PC-3 (cell line): ENCODE measurements around the gene TRIM43B. TPM values are rescaled to one million over a fixed set of nuclear protein-coding genes. Genes with fewer than 3 reads are reported as not detected.
"Not testable (repeated sequence)": the region's sequence is repeated elsewhere in the genome, so short reads cannot be mapped to it uniquely, and the experiment has no call there.

Experiments used
- ATAC-seq: fragments of 200-7000 bp; cut with Tn5 transposase; 2 replicates; pipeline ENCODE4 v1.9.1; 2020; ENCODE audit warnings: mild to moderate bottlenecking, moderate library complexity
- BruUV-seq: library from RNA; stranded (reverse); fragments of 400-500 nt; replicated peaks from 2 replicates; lab custom pipeline; 2021; lab: Mats Ljungman, UMichigan
- CTCF ChIA-PET: fragments of 300-600 bp; sonication (Branson Sonifier 250); formaldehyde crosslinking; loops from one replicate; lab custom pipeline; 2022; ENCODE audit warnings: antibody characterized with exemption; lab: Charles Lee
- POLR2A ChIA-PET: fragments of 300-600 bp; sonication (Branson Sonifier 250); formaldehyde crosslinking; loops from one replicate; lab custom pipeline; 2022; ENCODE audit warnings: antibody characterized with exemption; ENCODE audit not compliant: unreplicated experiment; lab: Charles Lee
- DNase-seq: peaks from one replicate; pipeline ENCODE4 v3.0.0-alpha.2; 2015
- H2AFZ ChIP-seq: fragments of 300-600 bp; sonication (generic); 2 replicates; pipeline ENCODE4 v1.6.0; 2016; ENCODE audit warnings: antibody characterized with exemption, low read length
- H3F3A ChIP-seq: fragments of 300-600 bp; sonication (generic); one replicate; pipeline ENCODE4 v1.6.0; 2017; ENCODE audit warnings: antibody characterized with exemption, low read length, control low read depth, mild to moderate bottlenecking; ENCODE audit not compliant: unreplicated experiment
- H3K27ac ChIP-seq: fragments of 300-600 bp; sonication (generic); 2 replicates; pipeline ENCODE4 v1.5.1; 2016; ENCODE audit warnings: mild to moderate bottlenecking, low read length
- H3K27me3 ChIP-seq: fragments of 300-600 bp; sonication (generic); 2 replicates; pipeline ENCODE4 v1.6.1; 2016; ENCODE audit warnings: low read length, mixed read lengths
- H3K36me3 ChIP-seq: fragments of 300-600 bp; sonication (generic); 2 replicates; pipeline ENCODE4 v1.6.1; 2016; ENCODE audit warnings: low read depth, mixed run types, low read length, mixed read lengths
- H3K4me1 ChIP-seq: fragments of 300-600 bp; sonication (generic); 2 replicates; pipeline ENCODE4 v1.5.1; 2016; ENCODE audit warnings: low read length; ENCODE audit not compliant: insufficient read depth
- H3K4me2 ChIP-seq: fragments of 300-600 bp; sonication (generic); 2 replicates; pipeline ENCODE4 v1.6.0; 2016; ENCODE audit warnings: low read length
- H3K4me3 ChIP-seq: fragments of 300-600 bp; sonication (generic); 2 replicates; pipeline ENCODE4 v1.5.1; 2016; ENCODE audit warnings: mild to moderate bottlenecking, low read length, mixed read lengths
- H3K79me2 ChIP-seq: fragments of 300-600 bp; sonication (generic); 2 replicates; pipeline ENCODE4 v1.6.1; 2017; ENCODE audit warnings: low read length, mixed read lengths
- H3K9ac ChIP-seq: fragments of 300-600 bp; sonication (generic); 2 replicates; pipeline ENCODE4 v1.6.0; 2016; ENCODE audit warnings: mild to moderate bottlenecking, low read length
- H3K9me2 ChIP-seq: fragments of 300-600 bp; sonication (generic); replicated peaks from 2 replicates; pipeline ENCODE4 v1.6.1; 2016; ENCODE audit warnings: mixed run types, low read length, mixed read lengths
- H3K9me3 ChIP-seq: fragments of 300-600 bp; sonication (generic); 2 replicates; pipeline ENCODE4 v1.6.1; 2016; ENCODE audit warnings: low read length, mixed read lengths
- H4K20me1 ChIP-seq: fragments of 300-600 bp; sonication (generic); 2 replicates; pipeline ENCODE4 v1.6.1; 2016; ENCODE audit warnings: low read length, mixed read lengths
- intact Hi-C: fragments of 100-400 bp; cut with micrococcal nuclease; formaldehyde crosslinking; loops from 2 replicates; pipeline ENCODE4 v1.9.0; 2023
- total RNA-seq: library from RNA; depleted of rRNA; stranded (reverse); fragments of >200 nt; gene quantifications from 2 replicates; pipeline ENCODE4 v1.2.3, GENCODE V29; 2014

TRIM43B gene
- total RNA-seq, 1 experiment from 2014 or later: not detected

DNA sequence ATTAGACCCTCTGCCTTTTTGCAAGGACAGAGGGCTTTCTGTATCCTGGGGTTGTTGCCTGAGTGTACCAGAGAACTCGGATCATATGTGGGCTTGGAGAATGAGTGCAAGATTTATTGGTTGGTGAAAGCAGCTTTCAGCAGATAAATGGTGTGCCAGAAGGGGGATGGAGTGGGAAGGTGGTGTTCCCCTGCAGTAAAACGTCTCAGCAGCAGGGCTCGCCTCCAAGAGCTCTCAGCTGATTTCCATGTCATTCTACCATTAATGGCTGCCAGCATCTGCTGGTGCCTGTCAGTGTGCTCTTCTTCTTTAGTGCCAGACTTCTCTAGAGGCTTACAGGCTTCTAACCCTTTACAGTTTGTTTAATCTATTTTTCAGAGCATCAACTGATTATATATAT, 16.6 kb downstream of the TRIM43B start:
- H3K4me2 ChIP-seq, H3K9me3 ChIP-seq, H4K20me1 ChIP-seq, intact Hi-C loops, H3K4me3 ChIP-seq, H3K27ac ChIP-seq, H3K4me1 ChIP-seq, ATAC-seq, CTCF ChIA-PET, H3K27me3 ChIP-seq, H3K9me2 ChIP-seq, DNase-seq, H3K79me2 ChIP-seq, POLR2A ChIA-PET, H3K9ac ChIP-seq, H2AFZ ChIP-seq, H3K36me3 ChIP-seq, BruUV-seq, H3F3A ChIP-seq: not testable (repeated sequence)

DNA sequence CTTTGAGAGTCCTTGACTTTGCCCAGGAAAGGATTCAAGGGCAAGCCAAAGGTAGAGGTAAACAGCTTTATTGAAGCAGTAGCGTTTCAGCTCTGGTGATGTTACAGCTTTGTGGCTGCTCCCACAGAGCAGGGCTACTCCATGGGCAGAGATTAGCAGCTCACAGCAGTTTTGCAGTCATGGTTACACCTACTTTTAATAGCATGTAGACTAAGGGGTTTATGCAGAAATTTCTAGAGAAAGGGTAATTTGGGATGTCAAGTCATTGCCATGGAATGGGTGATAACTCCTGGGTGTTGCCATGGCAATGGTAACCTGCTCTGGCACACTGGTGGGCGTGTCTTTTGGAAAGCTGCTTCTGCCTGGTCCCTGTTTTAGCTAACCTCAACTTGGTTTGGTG, 18.0 kb downstream of the TRIM43B start:
- H3K79me2 ChIP-seq, H4K20me1 ChIP-seq, H3F3A ChIP-seq, H3K4me1 ChIP-seq, H3K9me2 ChIP-seq, intact Hi-C loops, H3K36me3 ChIP-seq, H3K27ac ChIP-seq, BruUV-seq, H2AFZ ChIP-seq, H3K27me3 ChIP-seq, ATAC-seq, H3K4me3 ChIP-seq, H3K9me3 ChIP-seq, DNase-seq, H3K4me2 ChIP-seq, CTCF ChIA-PET, H3K9ac ChIP-seq, POLR2A ChIA-PET: not testable (repeated sequence)

- H3K9ac ChIP-seq, H3K9me2 ChIP-seq, POLR2A ChIA-PET, H3K4me3 ChIP-seq, H3K4me1 ChIP-seq, BruUV-seq, CTCF ChIA-PET, H3K27me3 ChIP-seq, H3K79me2 ChIP-seq, H3K27ac ChIP-seq, H2AFZ ChIP-seq, H3F3A ChIP-seq, DNase-seq, H3K36me3 ChIP-seq, intact Hi-C loops, H4K20me1 ChIP-seq, H3K9me3 ChIP-seq, H3K4me2 ChIP-seq: not testable (repeated sequence)
- peak; percentile 50 for ATAC-seq
Measured at GRCh38 chr2:95463292-95463691, 21.3 kb downstream of the TRIM43B start.

- H3K9ac ChIP-seq, H2AFZ ChIP-seq, H3K27me3 ChIP-seq, DNase-seq, BruUV-seq, H4K20me1 ChIP-seq, H3K4me2 ChIP-seq, H3K27ac ChIP-seq, H3K9me3 ChIP-seq, POLR2A ChIA-PET, ATAC-seq, H3K79me2 ChIP-seq, intact Hi-C loops, H3K4me3 ChIP-seq, H3F3A ChIP-seq, H3K36me3 ChIP-seq, CTCF ChIA-PET, H3K4me1 ChIP-seq, H3K9me2 ChIP-seq: not testable (repeated sequence)
Measured at GRCh38 chr2:95445317-95445716, 39.2 kb downstream of the TRIM43B start.

GRCh38 chr2:95442474-95443099, 42.0 kb downstream of the TRIM43B start:
- H2AFZ ChIP-seq, H3K4me1 ChIP-seq, H3K9me2 ChIP-seq, intact Hi-C loops, H4K20me1 ChIP-seq, CTCF ChIA-PET, H3K27me3 ChIP-seq, H3K9me3 ChIP-seq, H3K9ac ChIP-seq, H3K4me2 ChIP-seq, H3K36me3 ChIP-seq, H3F3A ChIP-seq, DNase-seq, POLR2A ChIA-PET, H3K79me2 ChIP-seq, H3K27ac ChIP-seq, H3K4me3 ChIP-seq: not testable (repeated sequence)
- TSS peak; percentile 99 for BruUV-seq
- peak; percentile 98 for ATAC-seq

DNA sequence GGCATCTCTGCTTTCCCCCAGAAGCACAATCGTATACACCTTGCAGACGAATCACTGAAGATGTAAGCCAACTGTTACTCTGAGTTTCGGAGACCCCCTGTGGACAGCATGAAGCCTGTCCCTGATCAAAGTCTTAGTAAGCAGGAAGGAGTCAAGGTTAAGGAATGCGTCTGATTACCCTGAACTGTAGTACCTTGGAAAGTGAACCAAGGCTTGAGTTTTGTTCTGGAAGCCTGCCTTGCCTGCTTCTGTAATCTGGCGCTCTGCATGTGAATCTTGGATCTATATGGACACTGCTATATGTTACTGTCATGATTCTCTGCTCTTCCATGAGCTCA, 48.7 kb downstream of the TRIM43B start:
- H3K4me3 ChIP-seq, DNase-seq, BruUV-seq, H3K4me2 ChIP-seq, POLR2A ChIA-PET, H3K9me3 ChIP-seq, H3K79me2 ChIP-seq, H3K9ac ChIP-seq, H3K27ac ChIP-seq, H2AFZ ChIP-seq, CTCF ChIA-PET, H3K27me3 ChIP-seq, H4K20me1 ChIP-seq, intact Hi-C loops, H3K36me3 ChIP-seq, H3K9me2 ChIP-seq, H3F3A ChIP-seq, H3K4me1 ChIP-seq: not testable (repeated sequence)
- peak; percentile 16; the same call in 1 of the 2 replicates for ATAC-seq
